Measurements from ENCODE around the gene ZDHHC15. TPM values are rescaled to one million over a fixed set of nuclear protein-coding genes. Genes with fewer than 3 reads are reported as not detected.
A peak's percentile ranks its signal among the peaks of the same experiment; 100 is the strongest.

ZDHHC15 gene
- total and polyA plus RNA-seq, 2 donors (not counting 1 experiment from before 2014, with no cell fraction given), result 0.09 to 0.17 TPM

- no peak overlapping the region for H3K4me3 ChIP-seq (replicated peaks in 1 of 4; ENCODE audit: control extremely low read depth in 1 of 4, insufficient read depth in 1 of 4, low read depth in 3 of 4, low read length in 4 of 4)
- H3K4me2 ChIP-seq (ENCODE audit: extremely low read depth, insufficient read depth, low read length), result no peak overlapping the region
- H3K4me1 ChIP-seq (ENCODE audit: control insufficient read depth, extremely low read depth, insufficient read depth, low read length), result no peaks in the 10 kb centered on the region
- H3K79me2 ChIP-seq (ENCODE audit: control insufficient read depth, insufficient read depth, low read length), result no peaks in the 10 kb centered on the region
- no peak overlapping the region for H3K27ac ChIP-seq (ENCODE audit: insufficient read depth, low read length)
- H3K27me3 ChIP-seq (ENCODE audit: control insufficient read depth, insufficient read depth, low read length), result no peaks in the 10 kb centered on the region
- no peak for TF ChIP-seq EZH2 (IDR thresholded peaks at IDR 0.05; ENCODE audit: low read length, missing control alignments)
- TF ChIP-seq CTCF (conservative IDR thresholded peaks at IDR 0.05 in 1 of 2, IDR thresholded peaks at IDR 0.05 in 1 of 2; ENCODE audit: low read depth in 1 of 2, low read length in 2 of 2), result no peak
- H2AFZ ChIP-seq (ENCODE audit: low read length), result no peak overlapping the region
- no peaks in the 10 kb centered on the region for H3K36me3 ChIP-seq (ENCODE audit: control insufficient read depth, insufficient read depth, low read length)
- H4K20me1 ChIP-seq (ENCODE audit: control insufficient read depth, extremely low read depth, insufficient read depth, low read length), result no peaks in the 10 kb centered on the region
- no peak overlapping the region for H3K9ac ChIP-seq (ENCODE audit: insufficient read depth, low read length)
- DNase-seq (ENCODE audit: low read depth in 2 of 2), result no peak
- no peaks in the 10 kb centered on the region for H3K9me3 ChIP-seq (ENCODE audit: control insufficient read depth, insufficient read depth, low read depth, low read length)
Observed at GRCh38 chrX:75369721-75370120, 153.1 kb downstream of the ZDHHC15 start.

- DNase-seq (ENCODE audit: low read depth in 2 of 2), result no peak
- H3K9me3 ChIP-seq (ENCODE audit: control insufficient read depth, insufficient read depth, low read depth, low read length), result no peaks in the 10 kb centered on the region
- no peak overlapping the region for H3K4me2 ChIP-seq (ENCODE audit: extremely low read depth, insufficient read depth, low read length)
- H3K4me3 ChIP-seq (replicated peaks in 1 of 4; ENCODE audit: control extremely low read depth in 1 of 4, insufficient read depth in 1 of 4, low read depth in 3 of 4, low read length in 4 of 4), result no peak overlapping the region
- TF ChIP-seq EZH2 (IDR thresholded peaks at IDR 0.05; ENCODE audit: low read length, missing control alignments) (no peak), CTCF (conservative IDR thresholded peaks at IDR 0.05 in 1 of 2, IDR thresholded peaks at IDR 0.05 in 1 of 2; ENCODE audit: low read depth in 1 of 2, low read length in 2 of 2) (no peak)
- H3K79me2 ChIP-seq (ENCODE audit: control insufficient read depth, insufficient read depth, low read length), result no peaks in the 10 kb centered on the region
- no peaks in the 10 kb centered on the region for H3K4me1 ChIP-seq (ENCODE audit: control insufficient read depth, extremely low read depth, insufficient read depth, low read length)
- no peak overlapping the region for H2AFZ ChIP-seq (ENCODE audit: low read length)
- H4K20me1 ChIP-seq (ENCODE audit: control insufficient read depth, extremely low read depth, insufficient read depth, low read length), result no peaks in the 10 kb centered on the region
- no peak overlapping the region for H3K9ac ChIP-seq (ENCODE audit: insufficient read depth, low read length)
- no peak overlapping the region for H3K27ac ChIP-seq (ENCODE audit: insufficient read depth, low read length)
- no peaks in the 10 kb centered on the region for H3K27me3 ChIP-seq (ENCODE audit: control insufficient read depth, insufficient read depth, low read length)
- no peaks in the 10 kb centered on the region for H3K36me3 ChIP-seq (ENCODE audit: control insufficient read depth, insufficient read depth, low read length)
Observed at GRCh38 chrX:75366861-75367260, 156.0 kb downstream of the ZDHHC15 start.

GRCh38 chrX:75365243-75365975 lies 157.4 kb downstream of the ZDHHC15 start:
- no peaks in the 10 kb centered on the region for H4K20me1 ChIP-seq (ENCODE audit: control insufficient read depth, extremely low read depth, insufficient read depth, low read length)

More at GRCh38 chrX:75365243-75365975, 157.4 kb downstream of the ZDHHC15 start:
- Histone ChIP-seq H3K4me2 (ENCODE audit: extremely low read depth, insufficient read depth, low read length) (no peak overlapping the region), H3K9ac (ENCODE audit: insufficient read depth, low read length) (no peak overlapping the region), H3K36me3 (ENCODE audit: control insufficient read depth, insufficient read depth, low read length) (no peaks in the 10 kb centered on the region), H3K4me3 (replicated peaks in 1 of 4; ENCODE audit: control extremely low read depth in 1 of 4, insufficient read depth in 1 of 4, low read depth in 3 of 4, low read length in 4 of 4) (no peak overlapping the region), H3K4me1 (ENCODE audit: control insufficient read depth, extremely low read depth, insufficient read depth, low read length) (no peaks in the 10 kb centered on the region), H3K79me2 (ENCODE audit: control insufficient read depth, insufficient read depth, low read length) (no peaks in the 10 kb centered on the region), H2AFZ (ENCODE audit: low read length) (no peak overlapping the region), H3K27ac (ENCODE audit: insufficient read depth, low read length) (no peak overlapping the region), H3K9me3 (ENCODE audit: control insufficient read depth, insufficient read depth, low read depth, low read length) (no peaks in the 10 kb centered on the region), H3K27me3 (ENCODE audit: control insufficient read depth, insufficient read depth, low read length) (no peaks in the 10 kb centered on the region)
- TF ChIP-seq EZH2 (IDR thresholded peaks at IDR 0.05; ENCODE audit: low read length, missing control alignments), result no peak
- no peak for TF ChIP-seq CTCF (conservative IDR thresholded peaks at IDR 0.05 in 1 of 2, IDR thresholded peaks at IDR 0.05 in 1 of 2; ENCODE audit: low read depth in 1 of 2, low read length in 2 of 2)
- peak in 1 of 2 donors; percentile 35 for DNase-seq (ENCODE audit: low read depth in 2 of 2)

Measured in fibroblast of lung (primary cell).